Endothelial cell of umbilical vein (primary cell): ENCODE data around the gene UQCRC1. TPM values are rescaled to one million over a fixed set of nuclear protein-coding genes. Genes with fewer than 3 reads are reported as not detected.

Source experiments
- BruUV-seq: library from RNA; stranded (reverse); fragments of 400-500 nt; replicated peaks from 2 replicates; lab custom pipeline; 2021; lab: Mats Ljungman, UMichigan
- CTCF ChIA-PET: fragments of 300-600, 350-600 bp; sonication (Branson Sonifier 250); formaldehyde crosslinking; loops from one replicate; lab custom pipeline; 2021; ENCODE audit warnings: antibody characterized with exemption, inconsistent platforms; lab: Charles Lee
- POLR2A ChIA-PET: fragments of 300-600, 350-600 bp; sonication (Branson Sonifier 250); formaldehyde crosslinking; loops from one replicate; lab custom pipeline; 2021; ENCODE audit warnings: antibody characterized with exemption, inconsistent platforms; lab: Charles Lee
- DNase-seq: peaks from one replicate; pipeline ENCODE4 v3.0.0-alpha.2; 2011; ENCODE audit warnings: low read depth, low spot score
- FAIRE-seq: peaks from 2 replicates; lab custom pipeline; 2011; peaks lifted over from hg19 to GRCh38; lab: Jason Lieb, UNC
- H2AFZ ChIP-seq: 2 replicates; pipeline ENCODE4 v1.6.0; 2012; ENCODE audit warnings: low read depth, low read length, control low read depth, inconsistent platforms
- H3K27ac ChIP-seq: 2 replicates; pipeline ENCODE4 v1.5.1; 2011; ENCODE audit warnings: low read depth, mild to moderate bottlenecking, control low read depth, low read length, moderate library complexity; ENCODE audit not compliant: insufficient read depth
- H3K27me3 ChIP-seq, 2 experiments: 2 replicates each; pipeline versions ENCODE4 v1.6.0 to v1.6.1; 2011; ENCODE audit warnings: low read length in 2 of 2, mixed read lengths in 1 of 2; ENCODE audit not compliant: control insufficient read depth in 2 of 2, insufficient read depth in 2 of 2
- H3K36me3 ChIP-seq, 2 experiments: 2 replicates in 1 of 2; 3 replicates in 1 of 2; pipeline ENCODE4 v1.5.1; 2011; ENCODE audit warnings: low read length in 2 of 2, mild to moderate bottlenecking in 1 of 2, moderate library complexity in 1 of 2; ENCODE audit not compliant: control insufficient read depth in 2 of 2, insufficient read depth in 2 of 2; ENCODE audit errors: extremely low read depth in 1 of 2
- H3K4me1 ChIP-seq: 3 replicates; pipeline ENCODE4 v1.5.1; 2011; ENCODE audit warnings: mild to moderate bottlenecking, low read length; ENCODE audit not compliant: control insufficient read depth, insufficient read depth; ENCODE audit errors: extremely low read depth
- H3K4me2 ChIP-seq: 2 replicates; pipeline ENCODE4 v1.6.1; 2011; ENCODE audit warnings: low read length, control low read depth, mixed read lengths; ENCODE audit not compliant: insufficient read depth
- H3K4me3 ChIP-seq, 3 experiments: fragments of 200-600 bp in 1 of 3; sonication (generic), shearing (Covaris generic) in 1 of 3; replicated peaks in 1 of 3; 2 replicates each; pipeline ENCODE4 v1.5.1; 2011 to 2016; ENCODE audit warnings: control low read depth in 3 of 3, low read length in 3 of 3, mild to moderate bottlenecking in 2 of 3, inconsistent platforms in 1 of 3, low read depth in 1 of 3, moderate library complexity in 1 of 3; ENCODE audit not compliant: insufficient read depth in 1 of 3
- H3K79me2 ChIP-seq: 2 replicates; pipeline ENCODE4 v1.6.0; 2012; ENCODE audit warnings: low read length, inconsistent platforms; ENCODE audit not compliant: control insufficient read depth, insufficient read depth
- H3K9ac ChIP-seq: replicated peaks from 2 replicates; pipeline ENCODE3; 2011; ENCODE audit warnings: low read length, control low read depth; ENCODE audit not compliant: insufficient read depth; ENCODE audit errors: extremely low read depth
- H3K9me1 ChIP-seq: replicated peaks from 3 replicates; pipeline ENCODE4 v1.6.0; 2011; ENCODE audit warnings: mild to moderate bottlenecking, low read length; ENCODE audit not compliant: control insufficient read depth, insufficient read depth; ENCODE audit errors: extremely low read depth
- H3K9me3 ChIP-seq: replicated peaks from 2 replicates; pipeline ENCODE4 v1.5.1; 2012; ENCODE audit warnings: low read length, inconsistent platforms; ENCODE audit not compliant: control insufficient read depth, insufficient read depth
- H4K20me1 ChIP-seq: replicated peaks from 2 replicates; pipeline ENCODE3; 2011; ENCODE audit warnings: mild to moderate bottlenecking, low read length; ENCODE audit not compliant: control insufficient read depth, insufficient read depth; ENCODE audit errors: extremely low read depth
- EZH2 ChIP-seq: IDR thresholded peaks from 2 replicates; pipeline ENCODE4 v1.6.1; 2012; ENCODE audit warnings: borderline replicate concordance, low read depth, mild to moderate bottlenecking, moderate library complexity, low read length, inconsistent platforms; ENCODE audit not compliant: severe bottlenecking
- FOS ChIP-seq: IDR thresholded peaks from 2 replicates; pipeline ENCODE4 v1.6.1; 2011; ENCODE audit warnings: mild to moderate bottlenecking, low read length, moderate library complexity, borderline replicate concordance; ENCODE audit not compliant: insufficient read depth
- GATA2 ChIP-seq: IDR thresholded peaks from 2 replicates; pipeline ENCODE4 v1.7.0; 2011; ENCODE audit warnings: low read depth, mild to moderate bottlenecking, moderate library complexity, mixed read lengths, low read length; ENCODE audit not compliant: insufficient read length, insufficient read depth
- JUN ChIP-seq: IDR thresholded peaks from 2 replicates; pipeline ENCODE4 v1.6.1; 2011; ENCODE audit warnings: borderline replicate concordance, low read depth; ENCODE audit not compliant: insufficient read length, insufficient read depth
- MYC ChIP-seq: IDR thresholded peaks from one replicate; pipeline ENCODE4 v1.6.1; 2011; ENCODE audit warnings: mild to moderate bottlenecking, low read depth, low read length
- POLR2A ChIP-seq: IDR thresholded peaks from 2 replicates; pipeline ENCODE4 v1.6.1; 2012; ENCODE audit warnings: low read depth, mild to moderate bottlenecking, control low read depth, low read length
- POLR2AphosphoS5 ChIP-seq: IDR thresholded peaks from 2 replicates; pipeline ENCODE4 v1.6.1; 2012; ENCODE audit warnings: low read depth, mild to moderate bottlenecking, control low read depth, low read length, moderate library complexity; ENCODE audit not compliant: insufficient read depth
- dilution Hi-C: fragments of 300-500 bp; cut with MboI; formaldehyde crosslinking; loops from one replicate; pipeline ENCODE4 v1.15.0; 2019; ENCODE audit warnings: low sequenced_read_pairs; ENCODE audit not compliant: extremely low pct_ligation_motif_present
- intact Hi-C: fragments of 100-400 bp; cut with micrococcal nuclease; formaldehyde crosslinking; loops from one replicate; pipeline ENCODE4 v1.10.0; 2022
- polyA plus RNA-seq, 4 experiments: library from polyadenylated mRNA; depleted of rRNA in 3 of 4; stranded (reverse) in 3 of 4; unstranded in 1 of 4; fragments of >200 nt; gene quantifications; 2 replicates each; pipeline versions ENCODE4 v1.2.1 to v1.2.3, GENCODE V29; 2011 to 2012; ENCODE audit warnings: missing spikeins in 1 of 4
- total RNA-seq: library from RNA; stranded (reverse); gene quantifications from 2 replicates; pipeline ENCODE4 v1.2.3, GENCODE V29; 2021
- TF ChIP-seq, protein P1 (sequence below), 2 donors: IDR thresholded peaks; 1 replicate in 1 of 2; 2 replicates in 1 of 2; pipeline ENCODE4 v1.5.1; 2011; ENCODE audit warnings: low read length in 2 of 2, mild to moderate bottlenecking in 2 of 2, moderate library complexity in 2 of 2, control low read depth in 1 of 2, inconsistent platforms in 1 of 2, low read depth in 1 of 2; ENCODE audit not compliant: insufficient read depth in 1 of 2; ENCODE audit errors: extremely low read depth in 1 of 2
- TF ChIP-seq, protein P2 (sequence below): IDR thresholded peaks from 2 replicates; pipeline ENCODE4 v1.6.1; 2011; ENCODE audit not compliant: insufficient read depth, insufficient read length

UQCRC1 gene
- total and polyA plus RNA-seq, 2 donors (not counting 3 experiments of a cell fraction or from before 2014, with no cell fraction given), result 184 to 427 TPM

DNA sequence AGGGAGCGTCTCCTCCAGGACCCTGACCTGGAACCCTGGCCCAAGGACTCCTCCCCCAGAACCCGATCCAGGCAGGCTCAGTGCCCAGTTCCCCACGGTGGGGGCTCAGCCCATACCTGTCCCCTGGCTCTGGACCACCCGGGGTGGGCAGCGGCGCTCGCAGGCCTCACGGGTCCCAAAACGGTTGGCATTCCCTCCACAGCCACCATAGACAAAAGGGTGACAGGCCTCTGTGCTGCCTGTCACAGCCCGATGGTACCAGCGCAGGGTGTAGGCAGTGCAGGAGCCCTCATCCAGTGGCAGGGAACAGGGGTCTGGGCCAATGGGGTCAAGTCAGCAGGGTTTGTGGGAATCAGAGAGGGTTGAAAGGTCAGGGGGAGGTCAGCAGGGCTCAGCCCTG lies 44.8 kb downstream of the UQCRC1 start:
- DNase-seq (no peak), FAIRE-seq (no peak)
- CTCF ChIA-PET, result interaction anchor here (1.5 kb wide), 1 partner anchor 128 kb away, joined by 4 read pairs; no protein-coding TSS in a partner anchor
- H3K27me3 ChIP-seq, result no peaks in the 10 kb centered on the region
- H3K36me3 ChIP-seq, result no peaks in the 10 kb centered on the region
- H3K4me3 ChIP-seq, result no peak overlapping the region
- no peaks in the 10 kb centered on the region for H3K9me3 ChIP-seq
- TF ChIP-seq FOS, result no peak
- TF ChIP-seq, protein P1, sequence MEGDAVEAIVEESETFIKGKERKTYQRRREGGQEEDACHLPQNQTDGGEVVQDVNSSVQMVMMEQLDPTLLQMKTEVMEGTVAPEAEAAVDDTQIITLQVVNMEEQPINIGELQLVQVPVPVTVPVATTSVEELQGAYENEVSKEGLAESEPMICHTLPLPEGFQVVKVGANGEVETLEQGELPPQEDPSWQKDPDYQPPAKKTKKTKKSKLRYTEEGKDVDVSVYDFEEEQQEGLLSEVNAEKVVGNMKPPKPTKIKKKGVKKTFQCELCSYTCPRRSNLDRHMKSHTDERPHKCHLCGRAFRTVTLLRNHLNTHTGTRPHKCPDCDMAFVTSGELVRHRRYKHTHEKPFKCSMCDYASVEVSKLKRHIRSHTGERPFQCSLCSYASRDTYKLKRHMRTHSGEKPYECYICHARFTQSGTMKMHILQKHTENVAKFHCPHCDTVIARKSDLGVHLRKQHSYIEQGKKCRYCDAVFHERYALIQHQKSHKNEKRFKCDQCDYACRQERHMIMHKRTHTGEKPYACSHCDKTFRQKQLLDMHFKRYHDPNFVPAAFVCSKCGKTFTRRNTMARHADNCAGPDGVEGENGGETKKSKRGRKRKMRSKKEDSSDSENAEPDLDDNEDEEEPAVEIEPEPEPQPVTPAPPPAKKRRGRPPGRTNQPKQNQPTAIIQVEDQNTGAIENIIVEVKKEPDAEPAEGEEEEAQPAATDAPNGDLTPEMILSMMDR (IDR thresholded peaks at IDR 0.05; ENCODE audit: extremely low read depth in 1 of 2, insufficient read depth in 1 of 2, low read depth in 1 of 2, low read length in 2 of 2), result no peak
- intact Hi-C loops (no loop called here), dilution Hi-C loops (no loop called here)
- H4K20me1 ChIP-seq, result no peaks in the 10 kb centered on the region
- BruUV-seq, result no TSS peak
- H3K27ac ChIP-seq, result peak overlapping the region; percentile 76
- H3K9ac ChIP-seq, result no peak overlapping the region
- no peak overlapping the region for H2AFZ ChIP-seq
- no peaks in the 10 kb centered on the region for H3K79me2 ChIP-seq
- POLR2A ChIA-PET, result no interaction called here
- H3K4me1 ChIP-seq, result peaks cover 21% of the 10 kb centered on the region
- H3K4me2 ChIP-seq, result no peak overlapping the region
- no peaks in the 10 kb centered on the region for H3K9me1 ChIP-seq

DNA sequence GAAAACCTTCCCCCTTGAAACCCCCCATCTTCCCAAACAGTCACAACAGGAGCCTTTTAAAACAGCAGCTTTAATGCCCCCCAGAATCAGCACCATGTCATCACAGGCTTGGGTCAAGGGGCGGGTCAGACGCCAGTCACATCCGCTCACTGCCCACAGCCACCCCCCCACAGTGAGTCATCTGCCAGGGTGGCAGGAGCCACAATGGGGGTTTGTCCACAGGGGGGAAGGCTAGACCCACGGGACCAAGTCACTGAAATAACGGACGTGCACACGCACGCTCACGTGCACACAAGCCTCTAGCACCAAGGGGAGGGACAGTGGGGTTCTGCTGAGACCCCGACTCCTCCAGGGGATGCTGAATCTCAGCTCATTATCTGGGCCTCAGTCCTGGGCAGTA lies 45.4 kb downstream of the UQCRC1 start:
- POLR2A ChIA-PET, result no interaction called here
- H4K20me1 ChIP-seq, result no peaks in the 10 kb centered on the region
- peaks cover 21% of the 10 kb centered on the region for H3K4me1 ChIP-seq
- no peak overlapping the region for H3K4me3 ChIP-seq
- H3K9me3 ChIP-seq, result no peaks in the 10 kb centered on the region
- peak; percentile 78 for FAIRE-seq
- H3K9me1 ChIP-seq, result no peaks in the 10 kb centered on the region
- peak overlapping the region; percentile 95 for H2AFZ ChIP-seq
- peak overlapping the region; percentile 51 for H3K9ac ChIP-seq
- dilution Hi-C loops (no loop called here), intact Hi-C loops (no loop called here)
- H3K27me3 ChIP-seq, result no peaks in the 10 kb centered on the region
- H3K36me3 ChIP-seq, result no peaks in the 10 kb centered on the region
- H3K79me2 ChIP-seq, result no peaks in the 10 kb centered on the region
- H3K4me2 ChIP-seq, result peak overlapping the region; percentile 38
- no TSS peak for BruUV-seq
- peak overlapping the region; percentile 76 for H3K27ac ChIP-seq
- peak; percentile 61 for DNase-seq
- CTCF ChIA-PET, result interaction anchor here (0.6 to 1.5 kb wide), 5 partner anchors 15 to 129 kb away, joined by 3 to 6 read pairs (median 3); no protein-coding TSS in a partner anchor
- peak; percentile 51 for TF ChIP-seq JUN
- no peak for TF ChIP-seq MYC
- TF ChIP-seq, protein P1 (IDR thresholded peaks at IDR 0.05; ENCODE audit: extremely low read depth in 1 of 2, insufficient read depth in 1 of 2, low read depth in 1 of 2, low read length in 2 of 2), result peak in 1 of 2 donors; percentile 10
- TF ChIP-seq POLR2A, result no peak
- TF ChIP-seq GATA2, result no peak
- peak; percentile 66 for TF ChIP-seq POLR2AphosphoS5
- no peak for TF ChIP-seq EZH2
- TF ChIP-seq, protein P2, sequence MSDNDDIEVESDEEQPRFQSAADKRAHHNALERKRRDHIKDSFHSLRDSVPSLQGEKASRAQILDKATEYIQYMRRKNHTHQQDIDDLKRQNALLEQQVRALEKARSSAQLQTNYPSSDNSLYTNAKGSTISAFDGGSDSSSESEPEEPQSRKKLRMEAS, result no peak
- TF ChIP-seq FOS, result peak; percentile 91
